ENCODE measurements around the gene TIE1. TPM values are rescaled to one million over a fixed set of nuclear protein-coding genes. Genes with fewer than 3 reads are reported as not detected.
"Not testable (repeated sequence)": the region's sequence is repeated elsewhere in the genome, so short reads cannot be mapped to it uniquely, and the experiment has no call there.

Gene TIE1
- total RNA-seq, 4 donors from 2014 or later = 5.6 to 38.8 (median 8.9) TPM

DNA sequence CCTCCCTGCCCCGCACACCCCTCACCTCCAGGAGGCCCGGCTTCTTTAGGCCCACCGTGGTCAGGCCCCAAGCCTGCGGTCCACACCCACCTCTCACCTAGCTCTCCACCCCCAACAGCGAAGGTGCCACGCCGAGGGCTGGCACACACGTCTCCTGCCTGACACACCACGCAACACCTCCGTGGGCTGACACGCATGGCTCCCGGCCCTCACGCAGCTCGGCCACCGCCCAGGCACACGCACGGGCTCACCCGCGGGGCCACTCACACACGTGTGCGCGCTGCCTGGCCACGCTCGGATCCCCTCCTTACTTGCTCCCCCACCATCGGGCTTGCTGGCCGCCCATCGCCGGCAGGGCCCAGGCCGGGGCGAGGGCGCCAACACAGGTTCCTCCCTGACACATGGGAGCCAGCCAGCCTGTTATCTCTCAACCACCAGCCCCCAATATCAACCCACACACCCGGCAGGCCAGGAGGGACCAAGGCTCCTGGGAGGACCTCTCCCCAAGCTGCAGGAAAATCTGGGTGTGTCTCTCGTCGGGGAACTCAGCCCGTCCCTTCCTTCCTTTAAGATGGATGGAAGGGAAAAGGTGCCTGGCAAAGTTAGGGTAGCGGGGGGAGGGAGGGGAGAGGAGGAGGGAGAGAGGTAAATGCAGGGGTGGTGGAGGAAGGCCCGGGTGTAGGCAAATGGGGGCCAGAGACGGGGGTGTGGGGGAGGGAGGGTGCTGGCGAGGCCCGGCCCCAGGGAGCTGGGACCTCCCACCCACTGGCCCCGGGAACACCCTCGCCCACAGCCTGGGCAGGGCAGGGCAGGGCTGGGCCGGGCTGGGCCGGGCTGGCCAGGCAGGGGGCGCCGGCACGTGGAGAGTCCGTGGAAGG lies 66.5 kb downstream of the TIE1 start:
- TF ChIP-seq, protein P1, sequence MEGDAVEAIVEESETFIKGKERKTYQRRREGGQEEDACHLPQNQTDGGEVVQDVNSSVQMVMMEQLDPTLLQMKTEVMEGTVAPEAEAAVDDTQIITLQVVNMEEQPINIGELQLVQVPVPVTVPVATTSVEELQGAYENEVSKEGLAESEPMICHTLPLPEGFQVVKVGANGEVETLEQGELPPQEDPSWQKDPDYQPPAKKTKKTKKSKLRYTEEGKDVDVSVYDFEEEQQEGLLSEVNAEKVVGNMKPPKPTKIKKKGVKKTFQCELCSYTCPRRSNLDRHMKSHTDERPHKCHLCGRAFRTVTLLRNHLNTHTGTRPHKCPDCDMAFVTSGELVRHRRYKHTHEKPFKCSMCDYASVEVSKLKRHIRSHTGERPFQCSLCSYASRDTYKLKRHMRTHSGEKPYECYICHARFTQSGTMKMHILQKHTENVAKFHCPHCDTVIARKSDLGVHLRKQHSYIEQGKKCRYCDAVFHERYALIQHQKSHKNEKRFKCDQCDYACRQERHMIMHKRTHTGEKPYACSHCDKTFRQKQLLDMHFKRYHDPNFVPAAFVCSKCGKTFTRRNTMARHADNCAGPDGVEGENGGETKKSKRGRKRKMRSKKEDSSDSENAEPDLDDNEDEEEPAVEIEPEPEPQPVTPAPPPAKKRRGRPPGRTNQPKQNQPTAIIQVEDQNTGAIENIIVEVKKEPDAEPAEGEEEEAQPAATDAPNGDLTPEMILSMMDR (IDR thresholded peaks at IDR 0.05) = peak in 1 of 6 experiments; percentile 12
- no peak for TF ChIP-seq POLR2A (IDR thresholded peaks at IDR 0.05)
- Histone ChIP-seq H3K36me3 (peaks cover 0 to 32% (median 0%) of the 10 kb centered on the region in 3 donors), H3K9me3 (no peaks in the 10 kb centered on the region), H3K27ac (peak overlapping the region; percentile 98 to 99 (median 98)), H3K4me1 (peaks cover 4 to 36% (median 15%) of the 10 kb centered on the region in 4 donors), H3K27me3 (no peaks in the 10 kb centered on the region), H3K4me3 (peak overlapping the region; percentile 80 to 98 (median 97))
- peak; percentile 29 to 70 (median 57) for DNase-seq

DNA sequence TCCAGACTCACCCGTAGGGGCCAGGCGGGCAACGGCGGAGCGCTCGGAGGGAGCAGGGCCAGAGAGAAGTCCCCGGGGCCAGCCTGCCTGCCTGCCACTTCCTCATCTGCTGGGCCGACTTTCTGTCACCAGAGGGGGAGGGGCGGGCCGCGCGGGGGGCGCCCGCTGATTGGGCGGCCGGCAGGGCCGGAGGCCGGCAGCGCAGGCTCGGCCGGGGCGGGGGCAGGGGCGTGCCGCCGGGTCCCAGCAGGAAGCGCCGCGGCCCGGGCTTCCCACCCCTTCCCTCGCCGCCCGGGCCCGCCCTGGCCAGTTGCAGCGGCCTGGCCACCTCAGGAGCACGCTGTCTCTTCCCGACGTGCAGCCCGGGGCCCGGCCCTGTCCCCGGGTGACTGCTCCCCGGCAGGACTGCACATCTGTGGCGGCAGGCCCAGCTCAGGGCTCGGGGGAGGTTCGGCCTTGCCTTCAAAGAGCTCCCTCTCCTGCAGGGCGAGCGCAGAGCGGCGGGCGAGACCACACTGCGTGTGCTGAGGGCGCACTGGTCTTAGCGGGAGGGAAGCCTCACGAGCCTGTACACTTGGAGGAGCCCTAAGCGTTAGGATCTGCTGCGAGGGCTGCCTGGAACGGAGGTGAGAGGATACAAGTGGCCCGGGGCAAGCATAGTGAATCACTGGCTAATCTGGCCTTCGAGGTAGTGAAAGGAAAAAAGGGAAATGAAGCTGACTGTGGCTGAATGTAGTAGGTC lies 67.3 kb downstream of the TIE1 start, which contains the start of gene ELOVL1:
Gene ELOVL1 (minus strand): TSS at position 108 of the 742 bp plus-strand sequence. CDS start 2,402 bp downstream, outside the sequence.
- no peaks in the 10 kb centered on the region for H3K9me3 ChIP-seq
- no peaks in the 10 kb centered on the region for H3K27me3 ChIP-seq
- peak within 1 kb of the TSS; percentile 98 to 99 (median 98) for H3K27ac ChIP-seq
- peak; percentile 93 to 96 (median 96) for DNase-seq
- H3K4me1 ChIP-seq = peaks cover 4 to 34% (median 15%) of the 10 kb centered on the region in 4 donors
- peaks cover 0 to 23% (median 0%) of the 10 kb centered on the region in 3 donors for H3K36me3 ChIP-seq
- peak within 1 kb of the TSS; percentile 80 to 98 (median 97) for H3K4me3 ChIP-seq
- TF ChIP-seq, protein P1 (IDR thresholded peaks at IDR 0.05) = peak in 3 of 6 experiments; percentile 3 to 38 (median 21)
- peak; percentile 83 to 85 for TF ChIP-seq POLR2A (IDR thresholded peaks at IDR 0.05)

DNA sequence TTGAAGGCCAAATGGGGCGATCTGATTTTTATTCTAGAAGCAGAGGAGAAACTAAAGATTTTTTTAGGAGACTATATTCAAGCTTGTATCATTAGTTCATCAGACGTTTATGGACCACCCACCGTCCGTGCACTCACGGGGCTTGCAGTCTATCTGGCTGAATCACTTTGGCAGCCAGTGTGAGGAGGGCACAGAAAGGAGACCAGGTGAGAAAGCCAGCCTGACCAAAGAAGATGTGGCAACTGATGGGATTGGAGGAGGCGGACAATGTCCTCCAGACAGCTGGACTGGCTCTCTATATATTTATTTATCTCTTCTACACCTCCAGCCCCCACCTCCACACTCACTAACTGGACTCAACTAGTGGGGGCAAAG lies 67.9 kb downstream of the TIE1 start:
- H3K4me1 ChIP-seq = peaks cover 8 to 34% (median 15%) of the 10 kb centered on the region in 4 donors
- peaks cover 0 to 18% (median 0%) of the 10 kb centered on the region in 3 donors for H3K36me3 ChIP-seq
- H3K27ac ChIP-seq = peak overlapping the region; percentile 98 to 99 (median 98)
- peak overlapping the region; percentile 80 to 98 (median 97) for H3K4me3 ChIP-seq
- peak in 1 of 3 donors; percentile 19 for DNase-seq
- H3K9me3 ChIP-seq = no peaks in the 10 kb centered on the region
- no peaks in the 10 kb centered on the region for H3K27me3 ChIP-seq
- TF ChIP-seq, protein P1 (IDR thresholded peaks at IDR 0.05) = no peak
- no peak for TF ChIP-seq POLR2A (IDR thresholded peaks at IDR 0.05)

DNA sequence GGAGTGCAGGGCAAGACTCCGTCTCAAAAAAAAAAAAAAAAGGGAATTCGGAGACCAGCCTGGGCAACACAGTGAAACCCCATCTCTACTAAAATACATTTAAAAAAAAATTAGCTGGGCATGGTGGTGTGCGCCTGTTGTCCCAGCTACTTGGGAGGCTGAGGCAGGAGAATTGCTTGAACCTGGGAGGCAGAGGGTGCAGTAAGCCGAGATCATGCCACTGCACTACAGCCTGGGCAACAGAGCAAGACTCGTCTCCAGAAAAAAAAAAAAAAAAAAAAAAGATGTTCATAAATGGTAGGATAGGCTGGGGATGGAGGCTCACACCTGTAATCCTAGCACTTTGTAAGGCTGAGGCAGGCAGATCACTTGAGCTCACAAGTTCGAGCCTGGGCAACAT lies 69.0 kb downstream of the TIE1 start:
- not testable (repeated sequence) for H3K9me3 ChIP-seq, DNase-seq, H3K27ac ChIP-seq, H3K4me3 ChIP-seq, H3K36me3 ChIP-seq, H3K27me3 ChIP-seq
- peaks cover 8 to 40% (median 15%) of the 10 kb centered on the region in 4 donors for H3K4me1 ChIP-seq

DNA sequence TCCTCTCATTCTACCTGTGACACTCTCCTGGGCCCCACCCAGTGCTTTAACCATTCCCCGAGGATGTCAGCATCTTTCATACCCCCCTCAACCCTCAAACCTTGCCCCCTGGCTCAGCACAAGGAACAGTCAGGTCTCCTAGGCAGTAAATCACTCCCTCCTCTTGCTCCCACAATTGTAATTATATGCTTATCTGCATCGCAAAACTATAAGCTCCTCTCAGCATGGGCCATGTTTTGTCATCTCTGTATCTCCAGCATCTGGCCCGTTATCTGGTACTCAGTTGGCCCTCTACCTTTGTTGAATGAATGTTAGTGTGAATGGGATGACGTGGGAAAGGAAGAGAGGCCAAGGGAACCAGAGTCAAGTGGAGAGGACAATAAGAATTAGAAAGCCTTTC lies 69.8 kb downstream of the TIE1 start:
- Histone ChIP-seq H3K27me3 (no peaks in the 10 kb centered on the region), H3K9me3 (no peaks in the 10 kb centered on the region), H3K36me3 (no peaks in the 10 kb centered on the region), H3K4me1 (peaks cover 8 to 38% (median 15%) of the 10 kb centered on the region in 4 donors), H3K4me3 (no peak overlapping the region), H3K27ac (no peak overlapping the region)
- DNase-seq = no peak
- TF ChIP-seq, protein P1 (IDR thresholded peaks at IDR 0.05) = no peak
- no peak for TF ChIP-seq POLR2A (IDR thresholded peaks at IDR 0.05)

Data from Peyer's patch (tissue), 4 donors.